GM18498 (cell line): Measurements from ENCODE around the gene CYP26C1.
A peak's percentile ranks its signal among the peaks of the same experiment; 100 is the strongest.
"Not testable (repeated sequence)": the region's sequence is repeated elsewhere in the genome, so short reads cannot be mapped to it uniquely, and the experiment has no call there.

Experiments used
- ATAC-seq: cut with Tn5 transposase; IDR thresholded peaks from one replicate; pipeline ENCODE4 v1.9.1; 2021; ENCODE audit warnings: mild to moderate bottlenecking, moderate library complexity; ENCODE audit not compliant: unreplicated experiment

Gene CYP26C1

DNA sequence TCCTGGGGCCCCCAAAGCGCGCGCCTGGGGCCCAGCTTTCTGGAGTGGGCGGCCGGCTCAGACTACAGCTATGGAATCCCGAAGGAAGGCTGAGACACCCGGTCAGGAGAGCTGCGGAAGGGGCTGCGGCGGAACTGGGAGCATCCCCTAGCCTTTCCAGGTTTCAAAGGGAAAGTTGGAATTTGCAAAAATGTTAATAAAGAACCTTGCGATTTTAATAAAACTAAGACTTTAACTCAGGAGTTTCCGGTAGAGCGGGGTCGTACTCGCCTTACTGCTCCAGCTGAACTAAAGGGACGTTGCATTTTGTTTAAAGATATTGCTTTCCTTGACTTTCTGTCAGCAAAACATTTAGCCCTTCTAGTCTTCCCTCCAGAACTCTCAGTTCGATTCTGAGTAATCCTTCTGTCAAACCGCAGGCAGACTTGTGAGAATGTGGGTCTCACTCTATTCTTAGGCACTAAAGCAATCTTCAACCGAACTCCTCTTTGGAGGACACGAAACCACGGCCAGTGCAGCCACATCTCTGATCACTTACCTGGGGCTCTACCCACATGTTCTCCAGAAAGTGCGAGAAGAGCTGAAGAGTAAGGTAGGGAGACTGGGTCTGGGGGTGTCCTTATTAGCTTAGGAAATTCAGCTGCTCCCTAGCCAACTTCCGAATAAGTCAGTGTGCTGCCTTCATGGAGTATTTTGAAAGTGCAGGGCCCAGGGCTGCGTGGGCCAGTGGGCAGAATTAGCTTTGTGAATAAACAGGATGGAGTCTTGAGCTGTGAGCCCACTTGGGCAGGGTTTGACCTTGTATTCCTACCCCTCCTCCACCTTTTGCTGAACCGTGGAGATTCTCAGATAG is 15.0 kb downstream of the CYP26C1 start:
- peak; percentile 56 for ATAC-seq

- ATAC-seq: no peak
Observed at GRCh38 chr10:93076871-93077270, 16.3 kb downstream of the CYP26C1 start.

DNA sequence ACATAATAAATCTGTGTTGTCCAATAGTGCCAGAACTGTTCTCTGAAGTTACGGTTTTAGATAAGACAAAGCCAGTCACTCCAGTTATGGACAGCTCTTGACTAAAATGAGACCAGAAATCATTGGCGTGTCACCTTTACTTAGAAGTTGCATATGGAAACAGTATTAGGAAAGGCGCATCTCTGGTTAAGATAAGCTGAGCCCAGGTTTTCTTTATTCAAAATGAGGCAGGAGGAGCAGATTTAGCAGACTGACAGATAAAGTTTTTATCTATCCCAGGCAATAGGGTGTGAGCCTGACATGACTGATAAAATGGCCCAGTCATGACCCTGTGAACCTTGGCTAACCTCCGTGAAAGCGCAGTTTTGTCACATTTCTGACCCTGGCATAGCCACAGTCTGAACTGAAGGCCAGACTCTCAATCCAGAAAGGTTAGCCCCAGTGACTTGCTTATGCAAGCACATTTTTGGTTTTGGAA is 17.3 kb downstream of the CYP26C1 start:
- ATAC-seq: no peak

GRCh38 chr10:93079663-93080349 is 19.2 kb downstream of the CYP26C1 start:
- no peak for ATAC-seq

DNA sequence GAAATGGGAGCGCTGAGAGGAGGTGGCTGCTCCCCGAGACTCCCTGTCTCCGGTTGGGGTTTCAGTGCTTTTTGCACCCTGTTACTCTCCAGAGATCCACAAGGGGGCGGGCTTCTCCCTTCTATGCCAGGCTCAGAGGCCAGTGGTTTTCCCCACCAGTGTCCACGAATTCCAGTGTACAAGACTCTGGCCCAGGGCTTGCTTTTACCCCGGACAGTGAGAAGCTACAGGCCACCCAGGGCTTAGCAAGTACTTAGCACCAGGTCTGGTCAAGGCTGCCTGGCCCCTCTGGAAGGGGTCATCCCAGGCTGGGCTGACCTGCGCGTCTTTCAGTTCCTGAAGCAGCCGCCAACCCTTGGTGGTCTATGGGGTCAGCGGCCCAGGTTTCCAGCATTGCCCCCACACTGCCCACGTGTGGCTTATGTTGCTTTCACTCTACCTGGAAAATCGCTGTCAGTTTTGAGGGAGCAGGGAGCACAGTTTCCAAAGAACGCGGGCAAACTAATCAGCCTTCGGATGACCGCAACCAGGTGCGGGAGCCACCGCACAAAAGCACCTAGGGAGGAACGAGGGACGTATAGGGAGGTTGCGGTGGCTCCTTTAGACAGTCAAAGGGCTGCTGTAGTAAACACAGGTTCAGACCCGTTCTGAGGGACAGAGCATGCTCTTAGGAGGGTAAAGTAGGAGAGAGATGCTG is 19.9 kb downstream of the CYP26C1 start:
- ATAC-seq: peak; percentile 53

DNA sequence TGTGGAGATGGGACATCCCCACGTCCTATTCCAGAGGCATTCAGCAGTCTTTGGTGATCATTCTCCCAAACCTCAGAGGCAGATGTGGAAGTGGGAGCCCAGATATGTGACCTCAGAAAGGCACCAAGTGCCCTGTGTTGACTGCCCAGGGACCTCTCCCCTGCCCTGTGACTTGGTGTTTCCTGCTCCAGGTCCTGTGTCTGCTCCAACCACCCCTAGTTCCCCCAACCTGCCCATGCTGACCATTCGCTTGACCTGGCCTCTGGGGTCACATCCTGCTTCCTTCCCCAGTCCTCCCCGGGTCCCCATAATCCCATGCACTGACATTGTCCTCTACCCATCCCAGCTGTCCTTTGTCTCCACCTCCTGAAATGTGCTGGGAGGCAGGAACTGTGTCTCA is 20.7 kb downstream of the CYP26C1 start:
- ATAC-seq: no peak

- no peak for ATAC-seq
Observed at GRCh38 chr10:93081834-93082233, 21.2 kb downstream of the CYP26C1 start.

GRCh38 chr10:93083743-93084539 is 23.3 kb downstream of the CYP26C1 start:
- ATAC-seq: no peak

DNA sequence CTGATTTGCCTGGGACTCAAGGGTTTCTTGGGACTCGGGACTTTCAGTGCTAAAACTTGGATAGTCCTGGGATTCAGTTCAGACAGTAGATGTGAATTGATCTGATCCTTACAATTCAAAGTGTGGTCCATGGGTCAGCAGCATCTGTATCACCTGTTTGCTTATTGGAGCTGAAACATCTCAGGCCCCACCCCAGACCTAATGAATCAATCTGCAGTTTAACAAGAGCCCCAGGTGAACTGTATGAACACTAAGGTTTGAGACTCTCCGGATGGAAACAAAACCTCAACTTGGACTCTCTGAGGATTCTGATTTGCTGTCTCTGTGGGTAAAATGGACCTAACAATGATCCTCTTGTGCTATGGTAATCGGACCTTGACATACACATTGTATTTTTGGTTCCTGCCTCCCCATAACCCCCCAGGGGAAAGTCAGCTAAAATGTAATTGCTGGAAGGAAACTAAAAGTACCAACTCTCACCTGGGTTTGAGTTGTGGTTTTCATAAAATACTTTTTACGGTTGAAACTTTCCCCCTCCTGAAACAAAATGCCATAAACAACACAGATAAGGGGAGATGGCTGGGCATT is 24.8 kb downstream of the CYP26C1 start:
- ATAC-seq: no peak

GRCh38 chr10:93086289-93086688 is 25.7 kb downstream of the CYP26C1 start:
- ATAC-seq: no peak

- ATAC-seq: no peak
Observed at GRCh38 chr10:93087846-93088245, 27.2 kb downstream of the CYP26C1 start.

DNA sequence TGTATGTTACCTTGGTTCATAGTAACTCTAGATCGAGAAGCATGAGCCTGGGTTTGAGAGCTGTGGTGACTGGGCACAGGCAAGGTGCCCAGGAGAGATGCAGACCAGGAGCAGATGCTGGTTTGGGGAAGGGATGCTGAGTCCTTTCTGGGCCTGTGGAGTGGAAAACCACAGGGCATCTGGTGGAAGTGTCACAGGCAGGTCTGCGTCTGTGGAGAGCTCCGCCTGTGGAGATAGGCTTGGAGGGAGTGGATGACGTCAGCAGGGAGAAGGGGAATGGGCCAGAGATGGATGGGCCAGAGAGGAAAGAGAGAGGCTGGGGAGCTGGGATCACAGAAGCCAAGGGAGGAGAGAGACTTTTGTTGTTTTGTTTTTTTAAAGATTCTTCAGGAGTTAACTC is 27.9 kb downstream of the CYP26C1 start:
- no peak for ATAC-seq

DNA sequence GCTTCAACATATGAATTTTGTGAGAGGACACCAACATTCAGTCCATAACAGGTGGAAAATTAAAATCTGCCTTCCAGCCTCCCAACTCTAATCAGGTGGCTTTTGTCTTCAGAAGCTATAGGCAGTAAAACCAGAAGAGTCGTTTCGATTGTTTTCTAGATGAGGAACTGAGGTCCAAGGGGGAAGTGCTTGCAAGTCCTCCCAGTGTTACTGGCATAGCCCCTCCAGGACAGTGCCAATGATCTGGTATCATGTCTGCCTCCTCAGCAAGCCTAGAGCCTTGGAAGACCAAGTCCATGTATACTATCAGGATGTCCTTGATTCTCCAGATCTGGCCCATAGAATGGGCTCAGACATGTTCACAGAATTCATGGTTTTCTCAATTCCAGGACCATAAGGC is 30.0 kb downstream of the CYP26C1 start:
- ATAC-seq: no peak

DNA sequence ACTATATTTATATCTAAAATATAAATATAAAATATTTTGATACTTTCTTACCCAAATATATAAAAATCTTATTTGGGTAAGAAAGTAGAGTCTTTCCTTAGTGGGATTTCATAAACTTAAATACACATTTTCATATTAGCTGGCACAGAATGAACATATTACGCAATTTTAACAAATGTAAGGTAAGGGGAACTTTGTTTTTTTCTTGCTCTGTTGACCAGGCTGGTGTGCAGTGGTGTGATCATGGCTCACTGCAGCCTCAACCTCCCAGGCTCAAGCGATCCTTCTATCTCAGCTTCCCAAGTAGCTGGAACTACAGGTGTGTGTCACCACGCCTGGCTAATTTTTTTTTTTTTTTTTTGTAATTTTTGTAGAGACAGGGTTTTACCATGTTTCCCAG is 31.4 kb downstream of the CYP26C1 start:
- no peak for ATAC-seq

GRCh38 chr10:93095225-93095624 is 34.6 kb downstream of the CYP26C1 start:
- no peak for ATAC-seq

GRCh38 chr10:93096901-93097300 is 36.3 kb downstream of the CYP26C1 start:
- ATAC-seq: no peak

GRCh38 chr10:93097386-93097785 is 36.8 kb downstream of the CYP26C1 start:
- no peak for ATAC-seq

- no peak for ATAC-seq
Observed at GRCh38 chr10:93098816-93099215, 38.2 kb downstream of the CYP26C1 start.

GRCh38 chr10:93099670-93100069 is 39.1 kb downstream of the CYP26C1 start:
- ATAC-seq: no peak

DNA sequence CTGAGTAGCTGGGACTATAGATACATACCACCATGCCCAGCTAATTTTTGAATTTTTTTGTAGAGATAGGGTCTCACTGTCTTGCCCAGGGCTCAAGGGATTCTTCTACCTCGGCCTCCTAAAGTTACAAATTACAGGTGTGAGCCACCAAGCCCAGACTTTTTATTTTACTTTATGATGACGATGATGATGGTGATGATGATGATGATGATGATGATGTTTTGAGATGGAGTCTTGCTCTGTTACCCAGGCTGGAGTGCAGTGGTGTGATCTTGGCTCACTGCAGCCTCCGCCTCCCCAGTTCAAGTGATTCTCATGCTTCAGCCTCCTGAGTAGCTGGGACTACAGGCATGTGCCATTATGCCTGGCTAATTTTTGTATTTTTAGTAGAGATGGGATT is 40.5 kb downstream of the CYP26C1 start:
- ATAC-seq: not testable (repeated sequence)
